ENCODE results near the gene BUD13. TPM values are rescaled to one million over a fixed set of nuclear protein-coding genes. Genes with fewer than 3 reads are reported as not detected.

Gene BUD13
- total and polyA plus RNA-seq, 2 of the 13 experiments (the other 11 are each of a cell fraction or from before 2014, with no cell fraction given) = 13.3 to 25.9 TPM

- TF ChIP-seq, protein P1, sequence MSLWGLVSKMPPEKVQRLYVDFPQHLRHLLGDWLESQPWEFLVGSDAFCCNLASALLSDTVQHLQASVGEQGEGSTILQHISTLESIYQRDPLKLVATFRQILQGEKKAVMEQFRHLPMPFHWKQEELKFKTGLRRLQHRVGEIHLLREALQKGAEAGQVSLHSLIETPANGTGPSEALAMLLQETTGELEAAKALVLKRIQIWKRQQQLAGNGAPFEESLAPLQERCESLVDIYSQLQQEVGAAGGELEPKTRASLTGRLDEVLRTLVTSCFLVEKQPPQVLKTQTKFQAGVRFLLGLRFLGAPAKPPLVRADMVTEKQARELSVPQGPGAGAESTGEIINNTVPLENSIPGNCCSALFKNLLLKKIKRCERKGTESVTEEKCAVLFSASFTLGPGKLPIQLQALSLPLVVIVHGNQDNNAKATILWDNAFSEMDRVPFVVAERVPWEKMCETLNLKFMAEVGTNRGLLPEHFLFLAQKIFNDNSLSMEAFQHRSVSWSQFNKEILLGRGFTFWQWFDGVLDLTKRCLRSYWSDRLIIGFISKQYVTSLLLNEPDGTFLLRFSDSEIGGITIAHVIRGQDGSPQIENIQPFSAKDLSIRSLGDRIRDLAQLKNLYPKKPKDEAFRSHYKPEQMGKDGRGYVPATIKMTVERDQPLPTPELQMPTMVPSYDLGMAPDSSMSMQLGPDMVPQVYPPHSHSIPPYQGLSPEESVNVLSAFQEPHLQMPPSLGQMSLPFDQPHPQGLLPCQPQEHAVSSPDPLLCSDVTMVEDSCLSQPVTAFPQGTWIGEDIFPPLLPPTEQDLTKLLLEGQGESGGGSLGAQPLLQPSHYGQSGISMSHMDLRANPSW (CRISPR knock-in tag; IDR thresholded peaks at IDR 0.05; ENCODE audit: borderline replicate concordance) = no peak
- TF ChIP-seq ZNF569 (CRISPR knock-in tag; IDR thresholded peaks at IDR 0.05; ENCODE audit: borderline replicate concordance) = no peak
- TF ChIP-seq REPIN1 (CRISPR knock-in tag; IDR thresholded peaks at IDR 0.05; ENCODE audit: borderline replicate concordance, low read depth) = no peak
- TF ChIP-seq ZNF841 (CRISPR knock-in tag; IDR thresholded peaks at IDR 0.05; ENCODE audit: borderline replicate concordance) = no peak
Measured at GRCh38 chr11:116778556-116778955, 5.8 kb upstream of the BUD13 start (continued).

GRCh38 chr11:116777056-116777455 lies 4.3 kb upstream of the BUD13 start:
- Histone ChIP-seq H3K4me3 (replicated peaks in 1 of 3; ENCODE audit: insufficient read depth in 1 of 3, low read depth in 2 of 3, low read length in 3 of 3) (no peak overlapping the region), H3K36me3 (replicated peaks in 1 of 2; ENCODE audit: control insufficient read depth in 1 of 2, insufficient read depth in 2 of 2, low read length in 2 of 2) (peaks cover 20 to 39% of the 10 kb centered on the region in 2 experiments), H4K20me1 (ENCODE audit: insufficient read depth, low read length) (no peaks in the 10 kb centered on the region), H3K4me2 (ENCODE audit: low read depth, low read length) (no peak overlapping the region), H2AFZ (ENCODE audit: low read length) (no peak overlapping the region), H3K9ac (ENCODE audit: insufficient read depth, low read depth, low read length) (no peak overlapping the region), H3K4me1 (ENCODE audit: insufficient read depth, low read length) (peaks cover 27% of the 10 kb centered on the region), H3K27ac (ENCODE audit: extremely low read length, insufficient read depth, low read length) (no peak overlapping the region), H3K9me3 (ENCODE audit: low read length) (no peaks in the 10 kb centered on the region), H3K27me3 (ENCODE audit: control insufficient read depth in 1 of 2, insufficient read depth in 2 of 2, low read length in 2 of 2) (no peaks in the 10 kb centered on the region), H3K79me2 (ENCODE audit: insufficient read depth, low read length) (peaks cover 5% of the 10 kb centered on the region)
- FAIRE-seq (no peak), ATAC-seq (no peak), DNase-seq (ENCODE audit: low spot score) (no peak)
- BruUV-seq (replicated peaks) = no TSS peak
- TF ChIP-seq ATF6 (CRISPR knock-in tag; conservative IDR thresholded peaks at IDR 0.05) = no peak
- TF ChIP-seq CEBPB (IDR thresholded peaks at IDR 0.05; ENCODE audit: borderline replicate concordance, low read depth, low read length) = 0 out of 2 replicates have a peak, but pooled peaks have one; percentile 30
- TF ChIP-seq, protein P2, sequence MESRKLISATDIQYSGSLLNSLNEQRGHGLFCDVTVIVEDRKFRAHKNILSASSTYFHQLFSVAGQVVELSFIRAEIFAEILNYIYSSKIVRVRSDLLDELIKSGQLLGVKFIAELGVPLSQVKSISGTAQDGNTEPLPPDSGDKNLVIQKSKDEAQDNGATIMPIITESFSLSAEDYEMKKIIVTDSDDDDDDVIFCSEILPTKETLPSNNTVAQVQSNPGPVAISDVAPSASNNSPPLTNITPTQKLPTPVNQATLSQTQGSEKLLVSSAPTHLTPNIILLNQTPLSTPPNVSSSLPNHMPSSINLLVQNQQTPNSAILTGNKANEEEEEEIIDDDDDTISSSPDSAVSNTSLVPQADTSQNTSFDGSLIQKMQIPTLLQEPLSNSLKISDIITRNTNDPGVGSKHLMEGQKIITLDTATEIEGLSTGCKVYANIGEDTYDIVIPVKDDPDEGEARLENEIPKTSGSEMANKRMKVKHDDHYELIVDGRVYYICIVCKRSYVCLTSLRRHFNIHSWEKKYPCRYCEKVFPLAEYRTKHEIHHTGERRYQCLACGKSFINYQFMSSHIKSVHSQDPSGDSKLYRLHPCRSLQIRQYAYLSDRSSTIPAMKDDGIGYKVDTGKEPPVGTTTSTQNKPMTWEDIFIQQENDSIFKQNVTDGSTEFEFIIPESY (CRISPR knock-in tag; IDR thresholded peaks at IDR 0.05) = peak; percentile 97
- TF ChIP-seq POGZ (CRISPR knock-in tag; IDR thresholded peaks at IDR 0.05) = 0 out of 2 replicates have a peak, but pooled peaks have one; percentile 16
- ChIA-PET CTCF (ENCODE audit: low intra/inter-chr PET ratio, low total read pairs) (no interaction called here), POLR2A (interaction anchor here (2.5 to 8.4 kb wide), 2 partner anchors 11 to 60 kb away, joined by 12 to 78 read pairs; partner anchors contain the start of genes APOA1, APOA5 and ZPR1)
- in situ Hi-C loops (cut with HindIII; ENCODE audit: extremely low pct_ligation_motif_present, low pct_unique_long_range_greater_than_20kb) = no loop called here
- WGBS (ENCODE audit: low lambda C conversion rate) = 58% methylated on average over 2 of the region's 7 CpGs
- intact Hi-C loops (cut with micrococcal nuclease; ENCODE audit: unreplicated experiment) = no loop called here

All from HepG2 (cell line).